K562 (cell line): ENCODE measurements around the gene LEPROT. TPM values are rescaled to one million over a fixed set of nuclear protein-coding genes. Genes with fewer than 3 reads are reported as not detected.

Source experiments
- ARID1B ChIP-seq: fragments of 450-650 bp; IDR thresholded peaks from 2 replicates; pipeline ENCODE4 v1.6.1; 2016; ENCODE audit warnings: antibody characterized with exemption, mild to moderate bottlenecking, inconsistent platforms
- CCNT2 ChIP-seq: IDR thresholded peaks from 2 replicates; pipeline ENCODE4 v1.6.1; 2011; ENCODE audit warnings: borderline replicate concordance, low read depth, mild to moderate bottlenecking, moderate library complexity, mixed read lengths, low read length; ENCODE audit not compliant: insufficient read length; ENCODE audit errors: extremely low read depth
- CTBP1 ChIP-seq: fragments of 450-650 bp; IDR thresholded peaks from 2 replicates; pipeline ENCODE4 v1.6.1; 2016; ENCODE audit warnings: borderline replicate concordance
- ELK1 ChIP-seq: sonication (generic); formaldehyde crosslinking; IDR thresholded peaks from 2 replicates; pipeline ENCODE4 v1.8.1; 2022; ENCODE audit warnings: missing genetic modification reagents
- EP400 ChIP-seq: fragments of 450-650 bp; IDR thresholded peaks from 2 replicates; pipeline ENCODE4 v1.6.1; 2017; ENCODE audit warnings: antibody characterized with exemption, mild to moderate bottlenecking, moderate library complexity
- HBP1 ChIP-seq: fragments of 450-650 bp; formaldehyde crosslinking; IDR thresholded peaks from 2 replicates; pipeline ENCODE4 v1.4.0; 2022; ENCODE audit warnings: missing genetic modification characterization
- HDAC1 ChIP-seq, 2 experiments: fragments of 450-650 bp; IDR thresholded peaks; 2 replicates each; pipeline ENCODE4 v1.6.1; 2016 to 2017; ENCODE audit warnings: inconsistent platforms in 1 of 2, mild to moderate bottlenecking in 1 of 2, moderate library complexity in 1 of 2
- HES1 ChIP-seq: fragments of 450-650 bp; IDR thresholded peaks from 2 replicates; pipeline ENCODE4 v1.6.1; 2016; ENCODE audit warnings: low read depth, mild to moderate bottlenecking, moderate library complexity
- HMGN3 ChIP-seq: IDR thresholded peaks from 2 replicates; pipeline ENCODE4 v1.6.1; 2011; ENCODE audit warnings: borderline replicate concordance, low read depth, mild to moderate bottlenecking, mixed read lengths, low read length; ENCODE audit not compliant: insufficient read length; ENCODE audit errors: extremely low read depth
- KDM5B ChIP-seq: fragments of 200-600 bp; sonication (generic); IDR thresholded peaks from 2 replicates; pipeline ENCODE4 v1.6.1; 2012; ENCODE audit warnings: low read depth, mild to moderate bottlenecking, moderate library complexity, low read length, control low read depth, inconsistent platforms; ENCODE audit not compliant: insufficient replicate concordance
- MLLT1 ChIP-seq, 2 experiments: fragments of 450-650 bp; IDR thresholded peaks; 2 replicates each; pipeline ENCODE4 v1.6.1; 2016
- PHF20 ChIP-seq: fragments of 450-650 bp; IDR thresholded peaks from 2 replicates; pipeline ENCODE4 v1.6.1; 2018; ENCODE audit not compliant: partially characterized antibody
- PRDM10 ChIP-seq: fragments of 450-650 bp; IDR thresholded peaks from 2 replicates; pipeline ENCODE4 v1.6.1; 2018; ENCODE audit not compliant: partially characterized antibody
- SIN3A ChIP-seq, 2 experiments: fragments of 150-350 bp in 1 of 2; IDR thresholded peaks; 2 replicates each; pipeline ENCODE4 v1.6.1; 2011 to 2016; ENCODE audit warnings: borderline replicate concordance in 2 of 2, low read depth in 2 of 2, low read length in 2 of 2, mild to moderate bottlenecking in 2 of 2, moderate library complexity in 2 of 2; ENCODE audit not compliant: control insufficient read depth in 1 of 2
- SOX6 ChIP-seq: fragments of 450-650 bp; IDR thresholded peaks from 2 replicates; pipeline ENCODE4 v1.6.1; 2014; ENCODE audit warnings: mild to moderate bottlenecking
- TEAD1 ChIP-seq, 2 experiments: fragments of 450-650 bp in 1 of 2; sonication (generic) in 1 of 2; formaldehyde crosslinking; IDR thresholded peaks; 2 replicates each; pipeline versions ENCODE4 v1.4.0 to v1.8.0; 2020 to 2022; ENCODE audit warnings: mild to moderate bottlenecking in 2 of 2, missing genetic modification reagents in 1 of 2
- ZNF778 ChIP-seq: fragments of 450-650 bp; formaldehyde crosslinking; IDR thresholded peaks from 2 replicates; pipeline ENCODE4 v1.4.0; 2020; ENCODE audit warnings: mild to moderate bottlenecking, moderate library complexity
- polyA plus RNA-seq, 8 experiments: library from polyadenylated mRNA; depleted of rRNA in 4 of 8; stranded (reverse) in 5 of 8; unstranded in 3 of 8; fragments of >200 nt; fragmentation: Nextera tagmentation in 2 of 8; fragmentation: Illumina TruSeq in 1 of 8; extraction: Ambion mirVana in 2 of 8; extraction: Trizol in 1 of 8; gene quantifications; 2 replicates each; pipeline versions ENCODE4 v1.2.1 to v1.2.3, GENCODE V29; 2011 to 2014; ENCODE audit warnings: inconsistent platforms in 1 of 8, missing spikeins in 1 of 8
- total RNA-seq, 7 experiments: library from RNA; depleted of rRNA in 6 of 7; stranded (reverse); fragments of >200 nt in 6 of 7; fragmentation: Illumina TruSeq in 2 of 7; extraction: Trizol in 2 of 7; gene quantifications; 2 replicates each; pipeline versions ENCODE4 v1.2.1 to v1.2.3, GENCODE V29; 2011 to 2021; ENCODE audit warnings: low replicate concordance in 1 of 7

Gene LEPROT
- total and polyA plus RNA-seq, 9 of the 15 experiments (the other 6 are each of a cell fraction or from before 2014, with no cell fraction given): 28.1 to 97.5 (median 45.8) TPM

- TF ChIP-seq CCNT2: peak; percentile 21
- peak; percentile 66 to 77; a peak in 2 of 4 replicates for TF ChIP-seq MLLT1 (IDR thresholded peaks at IDR 0.05)
- no peak for TF ChIP-seq SOX6
- no peak for TF ChIP-seq ZNF778 (CRISPR knock-in tag)
- peak; percentile 18 for TF ChIP-seq PHF20
- no peak for TF ChIP-seq TEAD1 (CRISPR knock-in tag; IDR thresholded peaks at IDR 0.05)
- TF ChIP-seq CTBP1: peak; percentile 72; the same call in 1 of the 2 replicates
- no peak; a peak in 1 of 4 replicates for TF ChIP-seq SIN3A (IDR thresholded peaks at IDR 0.05; ENCODE audit: borderline replicate concordance in 2 of 2, control insufficient read depth in 1 of 2, low read depth in 2 of 2, low read length in 2 of 2)
- peak; percentile 62 for TF ChIP-seq KDM5B
- TF ChIP-seq ELK1 (CRISPR knock-in tag): no peak
- no peak for TF ChIP-seq HES1
- TF ChIP-seq HMGN3: peak; percentile 33
- peak; percentile 70 for TF ChIP-seq PRDM10
- peak; percentile 68 for TF ChIP-seq HBP1 (CRISPR knock-in tag)
- TF ChIP-seq ARID1B: 0 out of 2 replicates have a peak, but pooled peaks have one; percentile 37
- TF ChIP-seq HDAC1 (IDR thresholded peaks at IDR 0.05): peak in 1 of 2 experiments; percentile 78; a peak in 2 of 4 replicates
- peak; percentile 2; the same call in 1 of the 2 replicates for TF ChIP-seq EP400
Observed at GRCh38 chr1:65419681-65420589, 533 bp upstream of the LEPROT start (continued).
